Stromal cell of bone marrow (primary cell): ENCODE results near the gene STK17A.
"Not testable (repeated sequence)": the region's sequence is repeated elsewhere in the genome, so short reads cannot be mapped to it uniquely, and the experiment has no call there.

Source experiments
- DNase-seq: peaks from one replicate; pipeline ENCODE4 v3.0.0-alpha.2; 2012; ENCODE audit warnings: low read depth

STK17A gene

GRCh38 chr7:43658718-43659548 lies 76.0 kb downstream of the STK17A start:
- peak; percentile 84 for DNase-seq

GRCh38 chr7:43659549-43659896 lies 76.6 kb downstream of the STK17A start:
- DNase-seq = no peak

GRCh38 chr7:43660141-43660540 lies 77.2 kb downstream of the STK17A start:
- DNase-seq = no peak

GRCh38 chr7:43664681-43665080 lies 81.8 kb downstream of the STK17A start:
- no peak for DNase-seq

- no peak for DNase-seq
These were observed 84.0 kb downstream of the STK17A start for GRCh38 chr7:43666938-43667337.

GRCh38 chr7:43668035-43668434 lies 85.1 kb downstream of the STK17A start:
- no peak for DNase-seq

GRCh38 chr7:43669286-43670081 lies 86.6 kb downstream of the STK17A start:
- DNase-seq = no peak

GRCh38 chr7:43671521-43671920 lies 88.6 kb downstream of the STK17A start:
- no peak for DNase-seq

- DNase-seq = not testable (repeated sequence)
These were observed 90.5 kb downstream of the STK17A start for GRCh38 chr7:43673243-43673976.

GRCh38 chr7:43674559-43675436 lies 91.9 kb downstream of the STK17A start:
- peak; percentile 77 for DNase-seq
